ENCODE results near the gene CAMKK1.

The CAMKK1 gene

DNA sequence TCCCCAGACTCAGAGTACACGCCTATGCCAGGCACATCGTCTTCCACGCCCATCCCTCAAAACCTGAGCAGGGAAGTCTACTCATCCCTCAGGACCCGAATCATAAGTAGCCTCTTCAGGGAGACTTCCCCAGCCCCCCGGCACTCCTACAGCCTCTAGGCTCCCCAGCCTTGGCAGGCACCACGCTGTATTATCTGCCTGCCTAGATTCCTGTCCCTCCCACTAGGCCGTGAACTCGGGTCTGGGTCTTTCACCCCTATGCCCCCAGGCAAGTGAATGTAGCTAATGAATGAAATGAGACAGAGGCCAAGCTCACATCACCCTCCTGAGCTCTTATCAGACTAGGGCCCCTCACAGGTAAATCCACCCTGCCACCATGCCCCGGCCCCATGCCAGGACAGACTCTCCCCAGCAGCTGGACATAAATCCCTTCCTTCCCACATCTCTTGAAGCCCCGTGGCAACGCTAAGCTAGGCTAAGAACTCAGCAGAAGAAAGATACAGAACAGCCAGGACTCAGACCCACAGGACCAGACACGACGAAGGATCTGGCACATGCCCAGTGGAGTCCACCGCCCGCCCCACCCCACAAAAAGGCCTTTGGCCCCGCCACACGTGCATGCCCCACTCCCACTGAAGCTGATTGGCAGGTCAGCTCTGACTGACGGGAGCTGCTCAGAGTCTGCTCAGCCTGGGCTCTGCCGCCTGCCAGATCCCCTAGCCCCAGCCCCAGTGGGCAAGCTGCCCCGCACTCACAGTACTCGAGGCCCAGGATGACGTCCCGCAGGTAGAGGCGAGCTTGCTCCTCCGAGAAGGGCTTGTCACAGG lies 13.0 kb downstream of the CAMKK1 start:
- H3K36me3 ChIP-seq (ENCODE audit: control insufficient read depth, insufficient read depth, low read length) = peaks cover 21% of the 10 kb centered on the region
- H3K27ac ChIP-seq (ENCODE audit: low read depth, low read length) = no peak overlapping the region
- H3K27me3 ChIP-seq (ENCODE audit: control insufficient read depth, insufficient read depth, low read length) = no peaks in the 10 kb centered on the region
- H3K4me1 ChIP-seq (ENCODE audit: control insufficient read depth, insufficient read depth, low read length) = no peaks in the 10 kb centered on the region
- H3K4me3 ChIP-seq (ENCODE audit: low read length) = no peak overlapping the region
- no peak overlapping the region for H3K9ac ChIP-seq (ENCODE audit: low read length)

- H3K4me1 ChIP-seq (ENCODE audit: control insufficient read depth, insufficient read depth, low read length) = no peaks in the 10 kb centered on the region
- peaks cover 17% of the 10 kb centered on the region for H3K36me3 ChIP-seq (ENCODE audit: control insufficient read depth, insufficient read depth, low read length)
- no peaks in the 10 kb centered on the region for H3K27me3 ChIP-seq (ENCODE audit: control insufficient read depth, insufficient read depth, low read length)
- no peak overlapping the region for H3K4me3 ChIP-seq (ENCODE audit: low read length)
- H3K9ac ChIP-seq (ENCODE audit: low read length) = no peak overlapping the region
- H3K27ac ChIP-seq (ENCODE audit: low read depth, low read length) = no peak overlapping the region
Measured at GRCh38 chr17:3879186-3879585, 13.7 kb downstream of the CAMKK1 start.

- Histone ChIP-seq H3K9ac (ENCODE audit: low read length) (no peak overlapping the region), H3K4me1 (ENCODE audit: control insufficient read depth, insufficient read depth, low read length) (no peaks in the 10 kb centered on the region), H3K27me3 (ENCODE audit: control insufficient read depth, insufficient read depth, low read length) (no peaks in the 10 kb centered on the region), H3K27ac (ENCODE audit: low read depth, low read length) (no peak overlapping the region), H3K4me3 (ENCODE audit: low read length) (no peak overlapping the region), H3K36me3 (ENCODE audit: control insufficient read depth, insufficient read depth, low read length) (peaks cover 11% of the 10 kb centered on the region)
Measured at GRCh38 chr17:3877220-3877619, 15.6 kb downstream of the CAMKK1 start.

DNA sequence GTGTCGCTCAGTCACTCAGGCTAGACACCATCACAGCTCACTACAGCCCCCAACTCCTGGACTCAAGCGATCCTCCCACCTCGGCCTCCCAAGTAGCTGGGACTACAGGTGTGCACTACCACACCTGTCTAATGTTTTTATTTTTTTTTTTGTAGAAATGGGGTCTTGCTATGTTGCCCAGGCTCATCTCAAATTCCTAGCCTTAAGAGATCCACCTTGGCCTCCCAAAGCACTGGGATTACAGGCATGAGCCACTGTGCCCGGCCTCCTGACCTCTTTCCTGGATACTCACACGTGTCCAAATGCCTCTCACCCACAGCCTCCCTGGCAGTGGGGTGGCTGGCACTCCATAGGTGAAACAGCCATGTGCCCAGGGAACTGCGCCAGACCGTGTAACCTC lies 17.5 kb downstream of the CAMKK1 start:
- Histone ChIP-seq H3K27me3 (ENCODE audit: control insufficient read depth, insufficient read depth, low read length) (no peaks in the 10 kb centered on the region), H3K36me3 (ENCODE audit: control insufficient read depth, insufficient read depth, low read length) (peaks cover 12% of the 10 kb centered on the region)

GRCh38 chr17:3873862-3874261 lies 19.0 kb downstream of the CAMKK1 start:
- H3K4me3 ChIP-seq (ENCODE audit: low read length) = no peak overlapping the region
- no peaks in the 10 kb centered on the region for H3K27me3 ChIP-seq (ENCODE audit: control insufficient read depth, insufficient read depth, low read length)
- H3K9ac ChIP-seq (ENCODE audit: low read length) = no peak overlapping the region
- H3K4me1 ChIP-seq (ENCODE audit: control insufficient read depth, insufficient read depth, low read length) = no peaks in the 10 kb centered on the region
- H3K36me3 ChIP-seq (ENCODE audit: control insufficient read depth, insufficient read depth, low read length) = peaks cover 17% of the 10 kb centered on the region
- H3K27ac ChIP-seq (ENCODE audit: low read depth, low read length) = no peak overlapping the region

More for the DNA sequence above, 17.5 kb downstream of the CAMKK1 start:
- Histone ChIP-seq H3K9ac (ENCODE audit: low read length) (no peak overlapping the region), H3K4me1 (ENCODE audit: control insufficient read depth, insufficient read depth, low read length) (no peaks in the 10 kb centered on the region), H3K4me3 (ENCODE audit: low read length) (no peak overlapping the region), H3K27ac (ENCODE audit: low read depth, low read length) (no peak overlapping the region)

GRCh38 chr17:3870871-3871306 lies 22.0 kb downstream of the CAMKK1 start:
- Histone ChIP-seq H3K27me3 (ENCODE audit: control insufficient read depth, insufficient read depth, low read length) (no peaks in the 10 kb centered on the region), H3K27ac (ENCODE audit: low read depth, low read length) (no peak overlapping the region), H3K9ac (ENCODE audit: low read length) (no peak overlapping the region), H3K4me3 (ENCODE audit: low read length) (no peak overlapping the region), H3K36me3 (ENCODE audit: control insufficient read depth, insufficient read depth, low read length) (peaks cover 14% of the 10 kb centered on the region), H3K4me1 (ENCODE audit: control insufficient read depth, insufficient read depth, low read length) (no peaks in the 10 kb centered on the region)

- H3K27ac ChIP-seq (ENCODE audit: low read depth, low read length) = no peak overlapping the region
Measured at GRCh38 chr17:3867606-3868005, 25.2 kb downstream of the CAMKK1 start.

GRCh38 chr17:3867106-3867505 lies 25.7 kb downstream of the CAMKK1 start:
- Histone ChIP-seq H3K4me1 (ENCODE audit: control insufficient read depth, insufficient read depth, low read length) (no peaks in the 10 kb centered on the region), H3K4me3 (ENCODE audit: low read length) (no peak overlapping the region), H3K9ac (ENCODE audit: low read length) (no peak overlapping the region), H3K36me3 (ENCODE audit: control insufficient read depth, insufficient read depth, low read length) (peaks cover 7% of the 10 kb centered on the region), H3K27ac (ENCODE audit: low read depth, low read length) (no peak overlapping the region), H3K27me3 (ENCODE audit: control insufficient read depth, insufficient read depth, low read length) (no peaks in the 10 kb centered on the region)

More at GRCh38 chr17:3867606-3868005, 25.2 kb downstream of the CAMKK1 start:
- no peaks in the 10 kb centered on the region for H3K4me1 ChIP-seq (ENCODE audit: control insufficient read depth, insufficient read depth, low read length)
- H3K27me3 ChIP-seq (ENCODE audit: control insufficient read depth, insufficient read depth, low read length) = no peaks in the 10 kb centered on the region
- peaks cover 9% of the 10 kb centered on the region for H3K36me3 ChIP-seq (ENCODE audit: control insufficient read depth, insufficient read depth, low read length)
- no peak overlapping the region for H3K9ac ChIP-seq (ENCODE audit: low read length)
- no peak overlapping the region for H3K4me3 ChIP-seq (ENCODE audit: low read length)

DNA sequence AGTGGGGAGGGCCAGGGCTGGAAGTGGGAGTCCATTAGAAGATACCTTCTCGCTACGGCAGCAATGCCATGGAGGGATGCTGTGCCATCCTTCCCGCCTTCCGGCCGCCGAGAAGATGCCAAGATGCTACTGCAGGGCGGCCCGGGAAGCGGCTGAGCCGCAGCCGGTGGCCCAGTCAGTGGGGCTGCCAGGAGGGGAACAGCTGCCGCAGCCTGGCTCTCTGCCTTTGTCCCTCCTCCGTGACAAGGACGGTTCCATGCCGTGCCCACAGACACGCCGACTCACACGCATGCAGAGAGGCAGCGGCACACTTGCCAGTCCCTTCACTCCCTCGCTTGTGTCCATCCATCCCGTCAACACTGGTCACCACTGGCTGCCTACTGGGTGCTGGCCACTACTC lies 26.6 kb downstream of the CAMKK1 start:
- Histone ChIP-seq H3K4me1 (ENCODE audit: control insufficient read depth, insufficient read depth, low read length) (no peaks in the 10 kb centered on the region), H3K4me3 (ENCODE audit: low read length) (no peak overlapping the region), H3K27me3 (ENCODE audit: control insufficient read depth, insufficient read depth, low read length) (no peaks in the 10 kb centered on the region), H3K36me3 (ENCODE audit: control insufficient read depth, insufficient read depth, low read length) (peaks cover 7% of the 10 kb centered on the region), H3K9ac (ENCODE audit: low read length) (no peak overlapping the region), H3K27ac (ENCODE audit: low read depth, low read length) (no peak overlapping the region)

GRCh38 chr17:3865176-3865575 lies 27.7 kb downstream of the CAMKK1 start:
- H3K27me3 ChIP-seq (ENCODE audit: control insufficient read depth, insufficient read depth, low read length) = no peaks in the 10 kb centered on the region
- no peak overlapping the region for H3K9ac ChIP-seq (ENCODE audit: low read length)
- peak overlapping the region; percentile 10 for H3K27ac ChIP-seq (ENCODE audit: low read depth, low read length)
- H3K36me3 ChIP-seq (ENCODE audit: control insufficient read depth, insufficient read depth, low read length) = peaks cover 15% of the 10 kb centered on the region
- no peaks in the 10 kb centered on the region for H3K4me1 ChIP-seq (ENCODE audit: control insufficient read depth, insufficient read depth, low read length)
- H3K4me3 ChIP-seq (ENCODE audit: low read length) = no peak overlapping the region

GRCh38 chr17:3864534-3864933 lies 28.3 kb downstream of the CAMKK1 start:
- H3K4me1 ChIP-seq (ENCODE audit: control insufficient read depth, insufficient read depth, low read length) = no peaks in the 10 kb centered on the region
- H3K27ac ChIP-seq (ENCODE audit: low read depth, low read length) = no peak overlapping the region
- H3K36me3 ChIP-seq (ENCODE audit: control insufficient read depth, insufficient read depth, low read length) = peaks cover 11% of the 10 kb centered on the region
- H3K9ac ChIP-seq (ENCODE audit: low read length) = no peak overlapping the region
- H3K27me3 ChIP-seq (ENCODE audit: control insufficient read depth, insufficient read depth, low read length) = no peaks in the 10 kb centered on the region
- H3K4me3 ChIP-seq (ENCODE audit: low read length) = no peak overlapping the region

DNA sequence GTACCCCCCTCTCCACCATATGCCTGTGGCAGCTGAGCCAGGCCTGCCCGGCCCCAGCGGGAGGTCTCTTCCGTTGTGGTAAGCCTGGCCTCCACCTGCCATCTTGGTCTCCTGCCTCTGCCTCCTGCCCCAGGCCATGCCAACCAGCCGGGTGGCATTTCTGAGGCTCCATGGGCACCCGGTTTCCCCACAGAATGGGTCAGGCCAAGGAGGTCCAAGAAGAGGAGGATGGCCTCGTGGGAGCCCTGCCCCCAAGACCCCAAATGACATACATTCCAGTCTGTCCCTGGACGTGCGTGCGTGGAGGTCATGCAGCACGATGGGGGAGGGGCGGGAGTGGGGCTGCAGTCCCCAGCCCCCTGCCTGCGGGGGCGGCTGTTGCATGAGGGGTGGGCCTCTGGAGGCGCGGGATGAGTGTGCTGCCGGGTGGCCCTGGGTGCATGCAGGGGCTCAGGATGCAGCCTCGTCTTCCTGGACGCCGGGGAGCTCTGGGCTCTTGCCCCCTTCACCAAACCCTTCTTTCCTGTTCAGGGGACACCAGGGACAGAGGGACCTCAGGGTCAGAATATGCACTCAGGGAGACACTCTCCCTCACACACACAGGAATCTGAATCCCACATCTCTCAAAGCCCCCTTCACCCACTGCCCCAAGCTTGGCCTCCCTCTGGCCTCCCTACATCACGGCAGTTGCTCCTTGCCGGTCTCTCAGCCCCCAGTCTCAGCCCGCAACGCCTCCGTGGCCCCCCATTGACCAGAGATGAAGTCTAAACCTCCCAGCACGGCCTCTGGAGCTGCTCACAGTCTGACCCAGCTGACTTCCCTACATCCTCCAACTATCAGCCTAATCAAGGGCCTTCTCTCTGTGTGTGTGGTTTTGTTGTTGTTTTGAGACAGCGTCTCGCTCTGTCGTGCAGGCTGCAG lies 30.8 kb downstream of the CAMKK1 start:
- H3K4me1 ChIP-seq (ENCODE audit: control insufficient read depth, insufficient read depth, low read length) = no peaks in the 10 kb centered on the region
- H3K9ac ChIP-seq (ENCODE audit: low read length) = no peak overlapping the region
- peaks cover 11% of the 10 kb centered on the region for H3K36me3 ChIP-seq (ENCODE audit: control insufficient read depth, insufficient read depth, low read length)
- no peaks in the 10 kb centered on the region for H3K27me3 ChIP-seq (ENCODE audit: control insufficient read depth, insufficient read depth, low read length)
- no peak overlapping the region for H3K27ac ChIP-seq (ENCODE audit: low read depth, low read length)
- H3K4me3 ChIP-seq (ENCODE audit: low read length) = no peak overlapping the region

All from rectal smooth muscle tissue (tissue), 1 donor.